ENCODE measurements around the gene RIPOR3.
A peak's percentile ranks its signal among the peaks of the same experiment; 100 is the strongest.
"Not testable (repeated sequence)": the region's sequence is repeated elsewhere in the genome, so short reads cannot be mapped to it uniquely, and the experiment has no call there.

RIPOR3 gene

DNA sequence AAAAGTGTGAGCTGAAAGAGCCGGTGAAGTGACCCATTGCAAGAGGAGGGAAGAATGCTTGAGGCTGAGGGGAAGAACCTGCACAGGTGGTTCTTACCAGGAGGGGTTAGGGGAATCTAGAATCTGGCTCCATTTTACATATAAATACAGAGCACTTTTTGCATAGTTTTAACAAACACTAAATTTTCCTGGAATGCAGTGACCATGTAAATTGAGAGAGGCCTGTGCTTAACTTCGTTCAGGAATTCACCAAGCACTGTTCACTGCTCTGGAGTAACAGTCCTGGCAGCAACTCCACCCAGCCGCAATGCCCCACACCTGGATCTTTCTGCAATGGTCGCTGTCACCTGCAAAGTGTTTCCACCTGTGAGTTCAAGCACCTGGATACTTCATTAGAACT, 13.2 kb upstream of the RIPOR3 start:
- DNase-seq = no peak

DNA sequence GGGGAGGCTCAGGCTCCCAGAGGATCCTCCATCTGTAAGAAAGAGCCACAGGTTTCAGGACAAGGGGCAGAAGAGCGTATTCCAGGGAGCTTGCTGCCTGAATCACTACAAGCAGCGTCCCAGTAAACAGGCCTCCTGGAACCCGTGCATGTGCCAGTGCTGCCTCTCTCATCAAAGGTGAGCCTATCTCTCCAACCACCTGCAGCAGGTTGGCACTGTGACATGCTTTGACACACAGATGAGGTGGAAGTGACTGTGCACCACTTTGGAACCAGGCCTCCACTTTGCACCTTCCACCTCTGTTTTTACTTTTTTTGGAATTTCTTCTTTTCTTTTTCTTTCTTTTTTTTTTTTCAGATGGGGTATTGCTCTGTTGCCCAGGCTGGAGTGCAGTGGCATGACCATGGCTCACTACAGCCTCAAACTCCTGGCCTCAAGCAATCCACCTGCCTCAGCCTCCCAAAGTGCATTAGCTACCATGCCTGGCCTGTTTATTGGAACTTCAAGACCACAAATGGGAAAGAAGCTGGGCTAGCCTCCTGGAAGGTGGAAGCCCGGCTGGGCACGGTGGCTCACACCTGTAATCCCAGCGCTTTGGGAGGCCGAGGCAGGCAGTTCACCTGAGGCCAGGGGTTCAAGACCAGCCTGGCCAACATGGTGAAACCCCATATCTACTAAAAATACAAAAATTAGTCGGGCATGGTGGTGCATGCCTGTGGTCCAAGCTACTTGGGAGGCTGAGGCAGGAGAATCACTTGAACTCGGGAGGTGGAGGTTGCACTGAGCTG, 12.5 kb upstream of the RIPOR3 start:
- DNase-seq = not testable (repeated sequence)

GRCh38 chr20:50701041-50701963, 10.0 kb upstream of the RIPOR3 start:
- DNase-seq = no peak

DNA sequence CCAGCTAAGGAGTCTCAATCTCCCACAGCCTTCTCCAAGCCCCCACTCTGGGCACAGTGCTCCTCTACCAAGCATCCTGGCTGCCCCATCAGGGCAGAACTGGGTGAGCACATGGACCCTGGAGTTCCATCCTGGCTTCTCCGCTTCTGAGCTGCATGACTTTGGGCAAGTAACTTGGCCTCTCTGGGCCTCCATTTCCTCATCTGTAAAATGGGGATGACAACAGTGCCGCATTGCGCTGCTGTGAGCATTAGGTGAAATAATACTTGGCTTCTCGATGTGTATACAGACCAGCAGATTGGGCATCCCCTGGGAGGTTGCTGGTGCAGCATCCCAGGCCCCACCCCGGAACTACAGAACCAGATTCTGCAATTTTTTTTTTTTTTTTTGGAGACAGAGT, 8.3 kb upstream of the RIPOR3 start:
- no peak for DNase-seq

GRCh38 chr20:50698255-50698654, 6.9 kb upstream of the RIPOR3 start:
- DNase-seq = not testable (repeated sequence)

- DNase-seq = no peak
Observed at GRCh38 chr20:50695135-50695872, 4.0 kb upstream of the RIPOR3 start.

DNA sequence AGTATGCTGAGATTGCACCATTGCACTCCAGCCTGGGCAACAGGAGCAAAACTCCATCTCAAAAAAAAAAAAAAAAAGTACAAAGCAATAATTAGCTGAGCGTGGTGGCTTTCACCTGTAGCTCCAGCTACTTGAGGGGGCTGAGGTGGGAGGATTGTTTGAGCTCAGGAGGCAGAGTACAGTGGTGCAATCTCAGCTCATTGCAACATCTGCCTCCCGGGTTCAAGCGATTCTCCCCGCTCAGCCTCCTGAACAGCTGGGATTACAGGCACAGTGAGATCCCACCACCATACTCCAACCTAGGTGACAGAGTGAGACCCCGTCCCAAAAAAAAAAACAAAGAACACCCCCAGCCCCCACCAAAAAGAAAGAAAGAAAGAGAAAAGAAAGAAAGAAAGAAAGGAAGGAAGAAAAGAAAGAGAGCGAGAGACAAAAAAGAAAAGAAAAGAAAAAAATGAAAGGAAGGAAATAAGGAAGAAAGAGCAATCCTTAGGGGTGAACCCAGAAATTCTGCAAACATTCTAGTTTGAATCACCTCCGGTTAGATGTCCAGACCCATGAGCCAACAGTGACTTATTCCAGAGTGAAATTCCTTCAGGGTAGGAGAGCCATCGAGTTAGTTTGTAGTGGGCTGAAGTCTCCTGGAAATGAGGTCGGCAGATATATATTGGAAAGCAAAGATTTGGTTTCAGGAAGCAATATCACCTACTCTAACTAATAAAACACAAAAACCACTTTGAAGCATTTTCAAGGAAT, 3.2 kb upstream of the RIPOR3 start:
- no peak for DNase-seq

GRCh38 chr20:50693001-50693400, 1.7 kb upstream of the RIPOR3 start:
- no peak for DNase-seq

GRCh38 chr20:50692552-50692933, 1.2 kb upstream of the RIPOR3 start:
- no peak for DNase-seq

DNA sequence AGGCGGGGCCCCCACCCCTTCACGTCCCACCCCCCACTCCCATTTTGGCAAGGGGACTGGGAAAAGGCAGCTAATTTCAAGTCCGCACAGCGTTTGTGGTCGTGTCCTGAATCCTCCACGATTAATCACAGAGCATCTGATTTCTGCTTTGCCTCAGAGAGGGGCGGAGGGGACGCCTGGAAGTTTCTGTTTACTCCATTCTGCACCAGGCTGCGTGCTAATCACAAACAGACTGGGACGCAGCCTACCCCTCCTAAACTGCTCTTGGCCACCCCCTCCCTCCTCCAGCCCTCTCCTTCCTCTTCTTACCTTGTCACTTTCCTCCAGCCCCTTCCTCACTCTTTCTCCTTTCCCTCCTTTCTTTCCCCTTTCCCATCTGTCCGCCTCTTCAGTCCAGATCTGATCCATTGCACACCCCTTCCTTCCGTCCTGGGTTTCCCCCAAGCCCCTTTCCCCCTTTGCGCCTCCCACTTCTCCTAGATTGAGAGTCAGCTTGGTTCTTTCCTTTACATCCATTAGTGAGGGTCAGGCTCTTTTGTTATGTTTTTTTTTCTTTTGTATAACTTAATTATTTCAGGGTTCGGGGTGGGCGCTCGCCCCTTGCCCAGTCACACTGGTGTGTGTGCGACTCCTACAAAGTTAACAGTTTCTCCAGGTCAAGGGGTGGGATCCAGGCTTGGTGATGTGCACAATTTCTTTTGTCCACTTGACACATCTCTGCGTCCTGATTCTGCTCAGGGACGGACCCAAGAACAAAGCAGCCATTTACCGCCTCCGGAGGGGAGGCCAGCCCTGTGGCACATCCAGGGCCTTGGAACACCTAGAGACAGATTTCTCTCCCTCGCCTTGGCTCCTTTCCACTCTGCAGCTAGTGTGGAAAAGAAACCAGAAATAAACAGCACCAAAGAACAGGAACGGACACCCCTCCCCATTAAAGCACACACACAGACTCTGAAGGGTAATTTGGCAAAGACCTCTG, 520 bp upstream of the RIPOR3 start:
- no peak for DNase-seq

DNA sequence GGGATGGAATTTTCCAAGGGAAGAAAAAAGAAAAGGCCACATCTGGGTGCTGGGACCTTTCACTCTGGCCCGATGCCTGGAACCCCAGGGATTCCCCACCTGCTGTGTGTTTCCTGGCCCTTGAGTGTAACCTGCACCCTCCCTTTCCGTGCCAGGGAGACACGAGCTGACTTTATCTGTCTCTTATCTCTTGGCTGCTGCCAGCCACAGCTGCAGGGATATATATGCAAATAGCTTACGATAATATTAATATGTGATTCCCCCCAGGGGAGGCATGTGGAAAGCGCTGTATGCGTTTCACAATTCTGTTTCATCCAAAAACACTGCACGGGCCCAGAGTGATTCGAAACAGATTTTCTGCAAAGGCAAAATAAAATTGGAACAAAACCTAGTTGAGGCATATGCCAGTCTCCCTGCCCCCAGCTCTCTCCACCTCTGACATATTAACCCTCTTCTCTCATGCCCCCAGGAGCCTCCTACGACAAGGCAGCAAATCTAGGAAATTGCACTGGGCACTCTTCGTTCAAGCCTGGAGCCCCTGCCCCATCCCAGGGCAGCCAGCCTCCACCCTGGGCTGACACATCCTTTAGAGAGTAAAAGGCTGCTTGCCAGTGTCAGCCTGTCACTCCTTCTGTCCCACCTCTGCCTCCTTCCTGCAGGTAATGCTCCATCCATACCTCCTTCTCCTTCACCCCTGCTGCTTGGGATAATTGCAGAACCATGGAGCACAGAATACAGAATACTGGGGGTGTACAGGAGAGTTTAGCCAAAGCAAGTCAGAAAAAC, 1.3 kb downstream of the RIPOR3 start:
- peak; percentile 15 for DNase-seq

GRCh38 chr20:50688256-50688975, 2.9 kb downstream of the RIPOR3 start:
- DNase-seq = no peak

DNA sequence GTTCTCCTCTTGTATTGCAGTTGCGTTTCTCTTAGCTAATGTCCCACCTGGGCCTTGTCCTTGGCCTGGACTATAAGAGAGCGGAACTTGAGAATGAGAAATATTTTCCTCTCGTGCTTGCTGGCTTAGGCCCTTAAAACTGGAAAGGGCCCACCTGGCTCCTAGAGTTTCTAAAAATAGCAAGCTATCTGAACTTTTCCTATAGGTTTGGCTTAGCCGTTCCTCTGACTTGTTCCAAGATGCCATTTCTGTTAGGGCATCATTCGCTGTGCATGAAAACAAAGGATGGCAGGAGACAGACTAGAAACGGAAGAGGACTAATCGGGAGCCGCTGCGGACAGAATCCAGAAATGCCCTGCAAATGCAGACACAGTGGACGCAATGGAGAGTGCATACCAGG, 4.5 kb downstream of the RIPOR3 start:
- DNase-seq = no peak

DNA sequence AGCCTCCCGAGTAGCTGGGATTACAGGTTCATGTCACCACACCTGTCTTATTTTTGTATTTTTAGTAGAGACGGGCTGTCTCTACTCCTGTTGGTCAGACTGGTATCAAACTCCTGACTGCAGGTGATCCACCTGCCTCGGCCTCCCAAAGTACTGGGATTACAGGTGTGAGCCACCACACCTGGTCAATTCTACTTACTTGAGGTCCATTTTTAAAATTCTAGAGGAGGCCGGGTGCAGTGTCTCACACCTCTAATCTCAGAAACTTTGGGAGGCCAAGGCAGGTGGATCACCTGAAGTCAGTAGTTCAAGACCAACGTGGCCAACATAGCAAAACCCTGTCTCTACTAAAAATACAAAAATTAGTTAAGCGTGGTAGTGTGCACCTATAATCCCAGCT, 7.8 kb downstream of the RIPOR3 start:
- DNase-seq = no peak

GRCh38 chr20:50682947-50683530, 8.3 kb downstream of the RIPOR3 start:
- DNase-seq = no peak

- no peak for DNase-seq
Observed at GRCh38 chr20:50682065-50682464, 9.3 kb downstream of the RIPOR3 start.

DNA sequence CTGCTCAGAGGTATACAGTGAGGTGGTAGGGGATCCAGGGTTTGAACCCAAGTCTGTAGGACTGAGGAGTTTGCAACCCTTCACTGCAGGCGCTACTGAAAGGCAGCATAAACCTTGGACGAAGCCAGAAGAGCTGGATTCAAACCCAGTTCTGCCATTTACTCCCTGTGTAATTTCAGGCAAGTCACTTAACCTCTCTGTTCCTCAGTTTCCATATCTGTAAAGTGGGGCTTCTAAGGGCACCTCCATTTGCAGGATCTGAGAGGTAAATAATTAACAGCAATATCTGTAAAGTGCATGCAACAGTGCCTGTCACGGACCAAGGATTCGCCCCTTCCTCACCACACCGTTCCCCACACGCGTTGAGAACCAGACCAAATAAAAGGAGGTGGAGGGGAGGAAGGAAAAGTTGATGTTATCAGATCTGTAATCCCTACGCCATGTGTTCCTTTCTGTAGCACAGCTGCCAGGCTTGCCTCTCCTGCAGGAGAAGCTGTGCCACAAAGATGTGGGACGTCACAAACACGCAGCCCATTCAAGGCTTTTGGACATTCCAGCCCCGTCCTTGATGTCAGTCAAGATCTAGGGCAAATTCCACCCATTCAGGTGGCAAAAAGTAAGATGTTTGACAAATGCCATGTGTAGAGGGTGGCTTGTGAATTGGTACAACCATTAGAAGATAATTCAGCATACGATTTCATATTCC, 9.8 kb downstream of the RIPOR3 start:
- DNase-seq = no peak

DNA sequence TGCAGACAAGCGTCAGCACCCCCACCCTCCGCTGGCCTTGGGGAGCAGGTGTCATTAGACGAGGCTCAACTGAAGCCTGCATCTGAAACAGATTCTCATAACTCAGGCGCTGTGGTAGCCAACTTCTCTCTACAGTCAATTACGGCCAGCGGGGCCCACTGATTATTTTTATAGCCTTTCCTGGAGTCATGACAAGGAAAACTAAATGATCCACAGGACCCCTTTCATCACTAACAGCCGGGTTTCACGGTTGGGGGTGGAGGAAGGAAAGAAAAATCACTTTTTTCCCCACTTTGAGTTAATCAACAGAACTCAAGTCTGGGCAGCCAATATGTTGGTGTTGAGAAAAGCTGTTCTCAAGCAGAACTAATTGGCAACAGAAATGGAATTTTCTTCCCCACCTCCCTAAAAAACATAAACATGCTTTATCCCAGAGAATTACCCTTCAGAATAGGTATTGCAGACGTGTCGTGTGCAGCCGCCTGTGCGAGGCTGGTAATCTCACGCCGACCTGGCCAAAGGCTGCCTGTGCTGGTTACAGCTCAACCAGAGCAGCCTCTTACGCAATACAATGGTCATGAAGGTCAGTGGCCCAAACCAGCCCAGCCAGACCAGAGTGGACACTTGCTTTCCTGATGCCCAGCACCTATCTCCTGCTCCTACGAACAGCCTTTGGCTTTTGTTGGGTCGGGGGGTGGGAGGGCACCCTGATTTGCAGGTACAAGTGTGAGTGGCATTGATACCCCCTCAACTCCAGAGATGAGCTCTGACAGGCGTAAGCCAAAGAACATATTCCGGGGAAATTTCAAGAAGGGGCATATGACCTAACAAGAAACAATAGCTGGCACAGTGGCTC, 11.0 kb downstream of the RIPOR3 start:
- DNase-seq = no peak
